Kidney (tissue), 14 donors: ENCODE data around the gene RASGEF1C. TPM values are rescaled to one million over a fixed set of nuclear protein-coding genes. Genes with fewer than 3 reads are reported as not detected.
A peak's percentile ranks its signal among the peaks of the same experiment; 100 is the strongest.

Experiments used
- DNase-seq, 5 donors: peaks; one replicate each; pipeline ENCODE4 v3.0.0-alpha.2; 2013 to 2020
- FAIRE-seq: peaks from 2 replicates; lab custom pipeline; 2012; peaks lifted over from hg19 to GRCh38; lab: Jason Lieb, UNC
- H3K27ac ChIP-seq, 2 donors: one replicate each; pipeline ENCODE4 v1.7.0; 2013; ENCODE audit warnings: low read depth in 2 of 2, low read length in 2 of 2, inconsistent platforms in 1 of 2
- H3K27me3 ChIP-seq: one replicate; pipeline ENCODE4 v1.7.1; 2013; ENCODE audit warnings: low read length, inconsistent platforms; ENCODE audit not compliant: control insufficient read depth, insufficient read depth
- H3K36me3 ChIP-seq, 3 donors: one replicate each; pipeline versions ENCODE4 v1.7.0 to v1.7.1; 2013; ENCODE audit warnings: low read length in 3 of 3, control low read depth in 1 of 3, inconsistent platforms in 1 of 3; ENCODE audit not compliant: insufficient read depth in 3 of 3, control insufficient read depth in 2 of 3
- H3K4me1 ChIP-seq, 3 donors: one replicate each; pipeline versions ENCODE4 v1.7.0 to v1.7.1; 2013; ENCODE audit warnings: low read length in 3 of 3, inconsistent platforms in 1 of 3, low read depth in 1 of 3; ENCODE audit not compliant: control insufficient read depth in 2 of 3, insufficient read depth in 2 of 3
- H3K4me3 ChIP-seq, 3 donors: one replicate each; pipeline versions ENCODE4 v1.7.0 to v1.8.1; 2013; ENCODE audit warnings: low read length in 3 of 3, control low read depth in 1 of 3, inconsistent platforms in 1 of 3
- H3K9ac ChIP-seq, 3 donors: one replicate each; pipeline versions ENCODE4 v1.7.0 to v1.7.1; 2013; ENCODE audit warnings: low read length in 3 of 3, control low read depth in 1 of 3, inconsistent platforms in 1 of 3
- H3K9me3 ChIP-seq, 3 donors: one replicate each; pipeline versions ENCODE4 v1.7.0 to v1.7.1; 2013; ENCODE audit warnings: low read length in 3 of 3, control low read depth in 1 of 3, inconsistent platforms in 1 of 3; ENCODE audit not compliant: control insufficient read depth in 2 of 3, insufficient read depth in 1 of 3
- intact Hi-C: fragments of 100-400 bp; cut with DNase I; formaldehyde crosslinking; loops from one replicate; pipeline ENCODE4 v1.11.1; 2022
- polyA plus RNA-seq: library from polyadenylated mRNA; stranded (reverse); fragments of 350-450 nt; fragmentation: Illumina TruSeq; extraction: RNeasy Lipid Tissue Mini Kit (QIAGEN cat#74804); gene quantifications from one replicate; pipeline ENCODE4 v1.2.3, GENCODE V29; 2014; ENCODE audit warnings: low read depth, low replicate concordance; ENCODE audit not compliant: insufficient read depth
- total RNA-seq: library from RNA; stranded (reverse); fragmentation: NEBNext Ultra II Directional; extraction: Animal tissue kit (Norgen Biotek cat#: 25700); gene quantifications from one replicate; pipeline ENCODE4 v1.2.1, GENCODE V29; 2021
- TF ChIP-seq, protein P1 (sequence below): IDR thresholded peaks from 3 replicates; pipeline ENCODE4 v1.5.1; 2012; ENCODE audit warnings: mild to moderate bottlenecking, moderate library complexity, borderline replicate concordance; ENCODE audit not compliant: insufficient read depth; ENCODE audit errors: extremely low read depth
- donor health status: control.
- donor health status: control.
- donor health status: control.
- donor health status: control.
- donor health status: control.
- donor health status: DM: yes; HTN: yes; CAD: no.
- donor health status: Normal renal cell carcinoma (clear cell type).

RASGEF1C gene
- total and polyA plus RNA-seq, 2 donors from 2014 or later: 0.15 to 0.16 TPM

DNA sequence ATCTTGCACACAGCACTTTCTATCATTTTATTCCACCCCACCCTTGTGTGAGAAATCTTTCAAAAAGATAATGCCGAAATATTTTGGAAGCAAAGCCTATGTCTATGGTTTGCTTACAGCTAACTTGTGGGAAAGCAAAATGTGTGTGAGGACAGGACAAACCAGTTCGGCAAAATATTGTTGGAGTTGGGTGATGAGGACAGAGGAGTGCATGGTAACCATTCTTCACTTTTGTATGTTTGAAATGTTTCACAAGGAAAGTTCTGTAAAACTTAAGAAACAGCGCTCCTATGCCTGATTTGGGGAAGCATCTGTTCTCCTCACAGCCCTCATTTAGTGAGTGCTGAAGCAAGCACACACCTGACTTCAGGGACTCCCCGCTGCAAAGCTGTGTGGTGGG is 75.5 kb downstream of the RASGEF1C start:
- TF ChIP-seq, protein P1, sequence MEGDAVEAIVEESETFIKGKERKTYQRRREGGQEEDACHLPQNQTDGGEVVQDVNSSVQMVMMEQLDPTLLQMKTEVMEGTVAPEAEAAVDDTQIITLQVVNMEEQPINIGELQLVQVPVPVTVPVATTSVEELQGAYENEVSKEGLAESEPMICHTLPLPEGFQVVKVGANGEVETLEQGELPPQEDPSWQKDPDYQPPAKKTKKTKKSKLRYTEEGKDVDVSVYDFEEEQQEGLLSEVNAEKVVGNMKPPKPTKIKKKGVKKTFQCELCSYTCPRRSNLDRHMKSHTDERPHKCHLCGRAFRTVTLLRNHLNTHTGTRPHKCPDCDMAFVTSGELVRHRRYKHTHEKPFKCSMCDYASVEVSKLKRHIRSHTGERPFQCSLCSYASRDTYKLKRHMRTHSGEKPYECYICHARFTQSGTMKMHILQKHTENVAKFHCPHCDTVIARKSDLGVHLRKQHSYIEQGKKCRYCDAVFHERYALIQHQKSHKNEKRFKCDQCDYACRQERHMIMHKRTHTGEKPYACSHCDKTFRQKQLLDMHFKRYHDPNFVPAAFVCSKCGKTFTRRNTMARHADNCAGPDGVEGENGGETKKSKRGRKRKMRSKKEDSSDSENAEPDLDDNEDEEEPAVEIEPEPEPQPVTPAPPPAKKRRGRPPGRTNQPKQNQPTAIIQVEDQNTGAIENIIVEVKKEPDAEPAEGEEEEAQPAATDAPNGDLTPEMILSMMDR: no peak
- H3K27me3 ChIP-seq: no peaks in the 10 kb centered on the region
- H3K36me3 ChIP-seq: no peaks in the 10 kb centered on the region
- H3K4me1 ChIP-seq: no peaks in the 10 kb centered on the region
- H3K9me3 ChIP-seq: no peaks in the 10 kb centered on the region
- H3K27ac ChIP-seq: no peak overlapping the region
- no peak overlapping the region for H3K9ac ChIP-seq
- no peak for DNase-seq
- no peak overlapping the region for H3K4me3 ChIP-seq
- intact Hi-C loops: no loop called here
- no peak for FAIRE-seq

DNA sequence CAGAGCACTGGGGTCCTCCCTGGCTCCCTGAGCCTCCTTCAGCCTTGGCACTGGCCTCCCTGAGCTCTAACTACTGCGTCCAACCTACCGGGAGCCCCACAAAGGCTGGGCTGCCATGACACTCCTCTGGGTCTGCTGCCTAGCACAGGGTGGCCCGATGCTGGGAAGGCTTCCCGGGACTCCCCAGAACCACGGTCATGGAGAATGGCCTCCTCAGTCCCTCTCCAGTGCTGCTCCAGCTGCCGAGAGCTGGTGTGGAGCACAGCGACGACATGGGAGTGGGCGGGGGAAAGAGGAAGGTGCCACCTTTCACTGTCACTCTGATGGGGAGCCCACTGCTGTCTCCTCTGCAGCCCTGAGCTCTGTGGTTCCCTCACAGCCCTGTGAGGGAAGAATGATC is 76.0 kb downstream of the RASGEF1C start:
- TF ChIP-seq, protein P1: no peak
- no peak overlapping the region for H3K27ac ChIP-seq
- no peaks in the 10 kb centered on the region for H3K27me3 ChIP-seq
- no peaks in the 10 kb centered on the region for H3K9me3 ChIP-seq
- no peak overlapping the region for H3K9ac ChIP-seq
- no peaks in the 10 kb centered on the region for H3K36me3 ChIP-seq
- no peaks in the 10 kb centered on the region for H3K4me1 ChIP-seq
- intact Hi-C loops: no loop called here
- DNase-seq (peak in 2 of 5 donors; percentile 8 to 61), FAIRE-seq (no peak)
- no peak overlapping the region for H3K4me3 ChIP-seq

DNA sequence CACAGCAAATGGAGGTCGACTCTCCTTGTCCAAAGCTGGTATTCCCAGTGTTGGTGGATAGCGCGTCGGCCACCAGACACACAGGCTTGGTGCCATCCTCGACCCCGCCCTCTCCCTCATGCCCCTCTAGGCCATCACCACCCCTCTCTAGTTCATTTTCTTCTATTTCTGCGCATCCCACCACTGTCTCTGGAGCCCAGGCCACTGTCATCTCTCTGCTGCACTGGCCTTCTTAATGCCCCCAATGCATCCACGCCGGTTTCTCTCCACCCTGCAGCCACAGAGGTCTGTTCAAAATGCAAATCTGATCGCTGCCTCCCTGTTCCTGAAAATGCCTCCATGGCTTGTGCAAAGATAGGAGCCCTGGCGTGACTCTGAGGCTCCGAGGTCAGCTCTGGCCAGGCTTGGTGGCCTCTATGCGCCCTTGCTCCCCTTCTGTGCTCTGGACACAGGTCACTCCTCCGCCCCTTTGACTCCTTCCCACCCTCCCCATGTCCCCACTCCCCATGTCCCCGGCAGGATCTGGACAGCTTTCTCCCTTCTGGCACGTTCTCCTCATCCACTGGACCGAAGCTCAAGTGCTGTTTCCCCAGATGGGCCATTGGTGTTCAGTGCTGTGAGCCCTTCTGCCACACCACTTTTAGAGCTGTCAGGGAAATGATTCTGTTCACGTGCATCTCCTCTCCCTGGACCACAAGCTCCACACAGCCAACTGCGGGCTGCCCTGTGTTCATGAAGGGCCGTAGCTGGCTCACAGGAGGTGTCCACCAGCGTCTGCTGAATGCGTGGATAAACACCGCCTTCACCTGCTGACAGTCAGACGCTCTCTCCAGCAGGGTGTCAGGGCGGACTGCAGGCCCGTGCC is 77.9 kb downstream of the RASGEF1C start:
- Histone ChIP-seq H3K36me3 (no peaks in the 10 kb centered on the region), H3K27me3 (no peaks in the 10 kb centered on the region), H3K4me1 (peaks cover 0 to 3% (median 0%) of the 10 kb centered on the region in 3 donors), H3K27ac (no peak overlapping the region), H3K9ac (no peak overlapping the region), H3K4me3 (no peak overlapping the region), H3K9me3 (no peaks in the 10 kb centered on the region)
- TF ChIP-seq, protein P1: no peak
- peak in 2 of 5 donors; percentile 7 to 53 for DNase-seq
- FAIRE-seq: no peak
- intact Hi-C loops: no loop called here
